GM19463 (cell line): ENCODE data around the gene APBA2.

Source experiments
- ATAC-seq: cut with Tn5 transposase; IDR thresholded peaks from one replicate; pipeline ENCODE4 v1.9.1; 2021; ENCODE audit warnings: mild to moderate bottlenecking, moderate library complexity; ENCODE audit not compliant: unreplicated experiment

The APBA2 gene

DNA sequence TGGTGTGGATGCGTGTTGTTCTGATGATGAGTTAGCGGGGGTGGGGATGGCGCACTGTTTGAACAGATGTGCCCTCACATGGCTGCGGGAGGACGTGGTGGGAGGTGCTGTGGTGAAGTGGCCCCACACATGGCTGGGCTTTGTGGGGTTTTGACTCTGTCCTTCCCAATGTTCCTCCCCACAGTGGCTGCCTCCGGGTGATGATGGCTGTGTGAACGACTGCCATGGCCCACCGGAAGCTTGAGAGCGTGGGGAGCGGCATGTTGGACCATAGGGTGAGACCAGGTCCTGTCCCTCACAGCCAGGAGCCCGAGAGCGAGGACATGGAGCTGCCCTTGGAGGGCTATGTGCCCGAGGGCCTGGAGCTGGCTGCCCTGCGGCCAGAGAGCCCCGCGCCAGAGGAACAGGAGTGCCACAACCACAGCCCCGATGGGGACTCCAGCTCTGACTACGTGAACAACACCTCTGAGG, 167.9 kb downstream of the APBA2 start:
- no peak for ATAC-seq

DNA sequence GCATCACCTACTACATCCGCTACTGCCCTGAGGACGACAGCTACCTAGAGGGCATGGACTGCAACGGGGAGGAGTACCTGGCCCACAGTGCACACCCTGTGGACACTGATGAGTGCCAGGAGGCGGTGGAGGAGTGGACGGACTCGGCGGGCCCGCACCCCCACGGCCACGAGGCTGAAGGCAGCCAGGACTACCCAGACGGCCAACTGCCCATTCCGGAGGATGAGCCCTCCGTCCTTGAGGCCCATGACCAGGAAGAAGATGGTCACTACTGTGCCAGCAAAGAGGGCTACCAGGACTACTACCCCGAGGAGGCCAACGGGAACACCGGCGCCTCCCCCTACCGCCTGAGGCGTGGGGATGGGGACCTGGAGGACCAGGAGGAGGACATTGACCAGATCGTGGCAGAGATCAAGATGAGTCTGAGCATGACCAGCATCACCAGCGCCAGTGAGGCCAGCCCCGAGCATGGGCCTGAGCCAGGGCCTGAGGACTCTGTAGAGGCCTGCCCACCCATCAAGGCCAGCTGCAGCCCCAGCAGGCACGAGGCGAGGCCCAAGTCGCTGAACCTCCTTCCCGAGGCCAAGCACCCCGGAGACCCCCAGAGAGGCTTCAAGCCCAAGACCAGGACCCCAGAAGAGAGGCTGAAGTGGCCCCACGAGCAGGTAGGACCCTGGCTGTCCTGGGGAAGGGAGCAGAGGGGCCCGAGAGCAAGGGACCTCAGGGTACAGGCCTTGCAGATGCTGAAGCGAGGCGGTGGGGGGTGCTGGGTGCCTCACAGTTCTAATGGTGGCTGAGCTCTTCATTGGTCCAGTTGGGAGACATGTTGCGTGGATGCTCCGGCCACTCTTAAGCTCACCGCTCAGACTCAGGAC, 168.6 kb downstream of the APBA2 start:
- no peak for ATAC-seq

DNA sequence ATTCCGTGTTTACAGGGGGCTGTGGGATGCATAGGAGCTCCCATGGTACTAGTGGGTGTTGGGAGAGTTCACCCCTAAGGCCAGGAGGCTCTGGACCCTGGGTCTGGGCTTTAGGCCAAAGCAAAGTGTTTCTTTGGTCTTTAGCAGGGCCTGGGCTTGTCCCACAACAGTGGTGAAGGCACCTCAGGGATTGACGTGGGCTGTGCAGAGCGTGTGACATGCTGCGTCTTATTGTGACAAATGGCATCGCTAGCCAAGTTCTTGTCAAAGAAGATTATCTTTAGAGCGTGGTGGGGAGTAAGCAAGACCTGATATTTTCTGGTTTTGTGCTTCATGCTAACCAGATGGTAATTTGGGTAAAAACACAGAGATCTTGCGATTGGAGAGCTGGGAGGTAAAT, 170.1 kb downstream of the APBA2 start:
- ATAC-seq, result no peak

GRCh38 chr15:29056839-29057450, 171.2 kb downstream of the APBA2 start:
- no peak for ATAC-seq

- ATAC-seq, result no peak
These were observed 172.1 kb downstream of the APBA2 start for GRCh38 chr15:29057856-29058255.

GRCh38 chr15:29058903-29059539, 173.2 kb downstream of the APBA2 start:
- no peak for ATAC-seq

DNA sequence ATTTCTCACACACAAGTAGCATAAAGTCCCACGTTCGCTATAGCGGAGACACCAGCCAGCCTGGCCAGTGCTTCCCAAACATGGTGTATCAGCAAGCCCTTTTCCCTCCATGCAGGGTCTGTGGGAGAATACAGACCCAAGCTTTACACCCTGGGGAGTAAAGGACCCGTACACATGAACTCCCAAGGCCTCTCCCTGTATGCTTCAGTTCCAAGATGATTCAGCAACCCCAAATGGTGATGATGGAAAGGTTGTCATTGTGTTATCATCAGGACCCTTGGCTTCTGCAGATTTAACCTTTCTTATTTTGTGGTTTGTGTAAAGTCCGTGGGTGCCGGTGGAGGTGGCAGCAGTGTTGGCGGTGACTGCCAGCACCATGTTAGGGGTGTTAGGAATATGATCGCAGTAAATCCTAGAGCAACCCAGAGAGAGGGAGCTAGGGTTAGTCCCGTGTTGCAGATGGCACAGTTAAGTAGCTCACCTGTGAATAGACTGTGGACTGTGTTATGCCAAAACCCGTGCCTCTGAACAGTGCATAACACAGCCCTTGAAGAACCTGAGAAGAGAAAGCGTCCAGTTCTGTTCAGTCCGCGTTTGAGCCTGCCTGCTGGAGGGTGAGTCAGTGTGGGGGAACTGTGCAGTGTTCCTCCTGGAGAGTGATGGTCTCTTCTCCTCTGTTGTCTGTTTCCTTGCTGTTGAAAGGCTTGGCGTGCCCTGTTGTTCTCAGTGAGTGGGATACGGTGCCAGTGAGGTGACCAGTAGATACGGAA, 174.3 kb downstream of the APBA2 start:
- no peak for ATAC-seq

GRCh38 chr15:29061746-29062145, 176.0 kb downstream of the APBA2 start:
- no peak for ATAC-seq

DNA sequence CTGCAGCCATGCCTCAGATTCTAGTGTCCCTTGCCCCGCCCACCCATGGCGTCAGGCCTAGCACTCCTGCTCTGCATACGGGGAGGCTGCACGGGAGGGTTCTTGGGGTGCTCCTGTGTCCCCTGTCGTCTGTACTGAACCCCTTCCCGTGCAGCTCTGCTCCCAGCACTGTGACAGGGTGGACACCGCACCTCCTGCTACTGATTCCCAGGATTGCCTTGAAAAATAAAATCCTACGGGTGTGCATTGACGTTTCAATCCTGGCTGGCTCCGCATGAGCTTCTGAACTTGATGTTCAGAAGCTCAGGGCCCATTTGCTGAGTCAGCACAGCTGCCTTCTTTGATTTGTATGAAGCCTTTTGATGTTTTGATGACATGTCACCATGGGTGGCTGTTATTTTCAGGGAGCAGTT, 176.4 kb downstream of the APBA2 start:
- no peak for ATAC-seq

GRCh38 chr15:29062626-29063025, 176.9 kb downstream of the APBA2 start:
- ATAC-seq, result no peak

DNA sequence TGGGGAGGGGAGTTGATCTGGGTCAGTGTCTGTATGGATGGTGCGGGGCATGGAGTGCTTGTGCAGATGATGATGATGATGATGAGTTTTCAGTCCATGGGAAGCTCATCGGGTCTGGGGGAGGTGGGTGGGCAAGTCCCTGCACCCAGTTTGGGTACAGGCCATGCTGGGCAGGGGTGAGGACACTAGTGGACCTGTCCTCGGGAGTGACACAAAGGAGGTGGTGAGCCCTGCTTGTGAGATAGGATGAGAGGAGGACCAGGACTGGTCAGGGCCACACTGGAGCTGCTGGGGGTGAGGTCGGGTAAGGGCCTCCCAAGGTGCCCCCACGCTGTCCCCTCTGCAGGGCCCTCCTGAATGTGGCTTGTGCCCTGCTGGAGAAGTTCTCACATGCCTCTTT, 177.9 kb downstream of the APBA2 start:
- no peak for ATAC-seq

DNA sequence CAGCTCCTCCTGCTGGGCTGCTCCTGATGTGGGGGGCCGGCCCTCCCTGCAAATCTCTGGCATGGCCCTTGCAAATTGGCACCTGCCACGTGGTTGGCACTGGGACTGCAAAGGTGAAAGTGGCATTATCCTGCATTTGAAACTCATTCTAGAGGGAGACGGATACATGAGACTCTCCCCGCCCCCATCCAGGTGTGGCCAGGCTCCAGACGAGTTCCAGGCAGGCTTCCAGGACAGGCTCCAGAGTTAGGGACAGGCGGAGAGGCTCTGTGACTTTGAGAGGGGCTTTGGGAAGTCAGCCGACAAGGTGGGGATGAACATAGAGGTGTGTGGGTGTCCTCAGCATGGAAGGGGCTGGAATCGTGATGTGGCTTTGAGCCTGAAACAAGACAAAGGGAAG, 178.5 kb downstream of the APBA2 start:
- ATAC-seq, result no peak

DNA sequence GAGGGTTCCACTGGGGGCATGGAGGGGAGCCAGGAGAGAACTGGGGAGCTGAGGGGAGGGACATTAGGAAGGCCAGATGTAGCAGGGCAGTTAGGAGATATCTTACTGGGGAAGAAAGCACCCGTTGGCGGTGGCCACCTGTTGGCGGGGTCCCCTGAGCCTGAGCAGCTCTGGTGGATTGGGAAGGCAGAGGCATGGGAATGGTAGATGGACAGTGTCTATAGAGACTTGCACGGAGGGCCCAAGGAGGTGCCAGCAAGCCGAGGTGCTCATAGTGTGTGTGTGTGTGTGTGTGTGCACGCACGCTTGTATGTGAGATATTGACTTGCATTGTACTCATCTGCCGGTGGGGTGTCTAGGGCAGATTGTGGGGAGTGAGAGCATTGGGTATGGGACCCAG, 179.0 kb downstream of the APBA2 start:
- ATAC-seq, result no peak

GRCh38 chr15:29065571-29065970, 179.8 kb downstream of the APBA2 start:
- ATAC-seq, result no peak

DNA sequence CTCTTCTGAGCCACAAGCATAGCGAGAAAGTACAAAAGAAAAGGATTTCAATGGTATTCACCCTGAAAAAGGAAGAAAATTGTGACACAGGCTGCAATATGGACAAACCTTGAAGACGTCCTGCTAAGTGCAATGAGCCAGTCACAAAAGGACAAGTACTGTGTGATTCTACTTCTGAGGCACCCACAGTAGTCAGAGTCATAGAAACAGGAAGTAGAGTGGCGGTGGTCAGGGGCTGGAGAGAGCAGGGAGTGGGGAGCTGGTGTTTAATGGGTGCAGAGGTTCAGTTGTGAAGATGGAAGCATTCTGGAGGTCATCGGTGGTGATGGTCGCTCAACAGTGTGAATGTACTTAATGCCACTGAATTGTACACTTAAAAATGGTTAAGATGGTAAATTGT, 180.5 kb downstream of the APBA2 start:
- ATAC-seq, result no peak

DNA sequence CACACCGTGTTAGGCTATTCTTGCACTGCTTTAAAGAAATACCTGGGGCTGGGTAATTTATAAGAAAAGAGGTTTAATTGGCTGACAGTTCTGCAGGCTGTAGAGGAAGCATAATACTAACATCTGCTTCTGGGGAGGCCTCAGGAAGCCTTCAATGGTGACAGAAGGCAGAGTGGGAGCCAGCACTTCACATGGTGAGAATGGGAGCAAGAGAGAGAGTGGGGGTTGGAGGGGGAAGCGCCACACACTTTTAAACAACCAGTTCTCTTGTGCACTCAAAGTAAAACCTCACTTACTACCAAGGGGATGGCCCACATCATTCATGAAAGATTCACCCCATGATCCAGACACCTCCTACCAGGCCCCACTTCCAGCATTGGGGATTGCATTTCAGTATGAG, 181.1 kb downstream of the APBA2 start:
- ATAC-seq, result no peak

- no peak for ATAC-seq
These were observed 182.2 kb downstream of the APBA2 start for GRCh38 chr15:29067949-29068348.

- no peak for ATAC-seq
These were observed 184.9 kb downstream of the APBA2 start for GRCh38 chr15:29070471-29071231.

GRCh38 chr15:29071232-29071881, 185.6 kb downstream of the APBA2 start:
- ATAC-seq, result no peak

DNA sequence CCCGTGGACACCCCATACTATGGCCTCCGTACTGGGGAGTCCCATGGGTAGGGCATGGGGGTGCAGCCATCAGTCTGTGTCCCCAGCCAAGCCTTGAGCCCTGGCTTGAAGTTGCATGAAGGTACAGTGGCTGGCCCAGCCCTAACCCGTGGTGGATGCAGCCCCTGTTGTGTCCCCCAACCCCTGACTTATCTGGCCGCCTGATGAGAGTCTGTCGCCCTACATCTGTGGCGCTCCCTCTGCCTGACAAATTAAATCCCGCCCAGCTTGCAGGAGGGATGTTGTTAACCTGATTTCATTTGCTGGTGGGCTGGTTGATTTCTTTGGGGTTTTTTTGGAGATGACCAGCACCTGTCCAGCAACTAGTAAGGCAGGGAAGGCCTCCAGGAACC, 186.1 kb downstream of the APBA2 start:
- ATAC-seq, result no peak
